T-helper 22 cell (primary cell): ENCODE data around the gene PTPN23.
A peak's percentile ranks its signal among the peaks of the same experiment; 100 is the strongest.

ENCODE experiments used
- DNase-seq: peaks from one replicate; pipeline ENCODE4 v3.0.0-alpha.2; 2020; ENCODE audit warnings: low read depth

Gene PTPN23

DNA sequence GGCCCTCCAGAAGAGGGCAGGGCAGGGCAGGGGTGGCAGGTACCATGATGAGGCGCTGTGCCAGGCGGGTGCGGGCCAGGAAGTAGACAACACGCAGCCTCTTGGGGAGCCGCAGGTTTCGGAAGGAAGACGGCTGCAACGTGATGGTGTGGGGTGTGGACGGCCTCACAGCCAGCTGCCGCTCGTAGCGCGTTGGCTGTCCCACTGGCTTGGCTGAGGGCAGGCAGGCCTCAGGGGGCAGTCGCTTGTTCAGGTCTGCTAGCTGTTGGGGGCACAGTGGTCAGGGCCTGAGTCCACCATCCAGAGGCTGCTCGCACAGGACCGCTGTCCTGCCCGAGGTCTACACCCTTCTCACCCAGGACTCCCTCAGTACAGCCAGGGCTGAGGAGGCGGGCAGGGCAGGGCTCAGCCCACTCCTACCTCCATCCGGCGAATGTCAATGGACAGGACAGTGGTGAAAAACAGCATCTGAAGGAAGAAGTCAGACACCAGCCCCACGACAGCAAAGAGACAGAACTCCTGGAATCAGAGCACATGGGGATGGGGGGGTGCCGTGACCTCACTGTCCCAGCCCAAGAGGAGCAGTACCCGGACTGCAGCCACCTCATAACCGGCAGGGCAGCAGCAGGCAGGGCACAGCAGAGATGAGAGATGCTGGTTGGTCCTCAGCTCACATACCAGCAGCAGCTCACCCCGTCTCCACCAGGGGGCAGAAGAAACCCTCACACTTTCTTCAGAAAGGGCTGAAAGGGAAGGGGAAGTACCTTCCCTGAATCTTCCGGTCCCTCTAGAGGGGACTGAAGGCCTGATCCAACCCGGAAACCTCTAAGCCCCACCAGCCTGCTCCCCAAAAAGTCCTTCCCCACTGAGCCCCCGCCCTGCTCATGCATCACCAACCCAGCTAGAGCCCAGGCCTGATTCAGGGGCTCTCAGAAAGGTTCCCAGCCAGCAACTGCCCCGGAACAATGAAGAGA is 40.0 kb downstream of the PTPN23 start:
- peak; percentile 68 for DNase-seq

DNA sequence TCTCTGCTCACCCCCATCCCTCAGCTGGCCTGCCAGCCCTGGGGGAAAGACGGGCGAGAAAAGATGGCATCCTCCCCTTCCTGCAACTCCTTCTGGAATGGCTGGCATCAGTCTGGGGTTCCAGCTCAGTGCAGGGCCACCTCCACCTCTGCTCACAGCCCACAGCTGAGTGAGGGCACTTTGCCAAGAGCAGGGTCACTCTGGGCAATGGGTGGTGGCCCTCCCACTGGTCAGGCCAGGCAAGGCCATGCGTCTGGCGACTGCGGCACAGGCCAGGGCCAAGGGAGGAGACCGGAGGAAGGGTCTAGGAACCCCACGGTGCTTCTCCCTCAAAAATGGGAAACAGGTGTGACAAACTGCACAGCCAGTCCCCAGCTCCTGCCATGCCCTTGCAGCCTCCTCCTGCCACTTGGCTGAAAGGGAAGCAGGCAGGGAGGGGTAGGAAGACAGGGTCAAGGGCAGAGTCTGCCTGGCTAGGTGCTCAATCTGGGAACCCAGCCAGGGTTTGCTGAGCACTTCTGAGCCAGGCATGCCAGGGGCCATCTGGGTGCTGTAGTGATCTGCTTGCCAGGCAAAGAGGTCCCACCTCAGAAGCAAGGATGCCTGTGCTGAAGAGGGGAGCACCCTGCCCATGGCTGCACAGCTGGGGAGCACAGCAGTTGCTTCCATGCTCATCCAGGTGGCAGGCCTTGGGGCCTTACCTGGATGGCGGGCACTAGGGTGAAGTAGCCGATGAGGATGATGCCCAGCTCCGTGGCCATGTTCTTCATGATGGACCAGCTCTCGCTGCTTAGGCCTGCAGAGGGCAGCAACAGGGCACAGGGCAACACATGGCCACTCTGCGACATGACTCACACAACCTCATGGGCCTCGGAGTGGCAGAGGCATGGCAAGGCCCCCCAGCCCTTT is 41.2 kb downstream of the PTPN23 start:
- DNase-seq, result no peak

DNA sequence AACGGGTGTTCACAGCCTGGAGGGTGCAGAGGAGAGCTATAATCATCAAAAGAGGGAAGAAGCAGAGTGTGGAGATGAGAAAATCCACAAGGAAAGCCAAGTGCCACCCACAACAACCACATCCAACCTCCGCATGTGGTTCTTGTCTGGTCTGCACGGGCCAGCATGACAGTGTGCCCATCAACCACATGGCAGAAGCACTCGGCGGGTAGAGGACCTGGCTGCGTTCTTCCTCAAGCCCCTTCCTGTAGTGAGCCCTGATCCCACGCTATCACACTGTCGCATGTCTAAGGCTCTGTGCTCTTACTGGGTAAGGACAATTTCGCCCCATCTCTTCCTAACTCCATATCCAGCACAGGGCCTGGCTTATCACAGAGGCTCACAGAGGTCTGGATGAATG is 41.9 kb downstream of the PTPN23 start:
- DNase-seq, result no peak

DNA sequence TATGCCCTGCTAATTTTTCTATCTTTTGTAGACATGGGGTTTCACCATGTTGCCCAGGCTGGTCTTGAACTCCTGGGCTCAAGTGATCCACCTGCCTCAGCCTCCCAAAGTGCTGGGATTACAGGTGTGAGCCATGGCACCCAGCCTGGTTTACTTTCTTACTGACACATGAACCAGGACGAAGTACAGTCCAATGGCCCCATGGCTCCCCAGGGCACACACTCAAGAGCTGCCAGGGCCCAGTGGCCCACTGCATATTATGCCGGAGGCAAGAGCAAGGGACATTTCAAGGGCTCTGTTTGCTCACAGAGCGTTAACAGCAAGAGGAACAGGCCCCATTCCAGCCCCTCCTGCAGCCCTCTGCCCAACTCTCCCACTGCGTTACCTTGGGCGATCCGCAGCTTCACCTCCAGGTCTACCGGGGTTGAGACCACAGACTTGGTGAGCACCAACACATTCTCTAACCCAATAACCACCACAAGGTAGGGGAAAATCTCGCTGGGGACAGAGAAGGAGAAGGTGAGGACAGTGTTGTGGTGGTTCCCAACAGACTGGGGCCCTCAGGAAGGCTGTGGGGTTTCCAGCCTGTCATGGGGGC is 42.8 kb downstream of the PTPN23 start:
- DNase-seq, result no peak

- no peak for DNase-seq
These were observed 43.9 kb downstream of the PTPN23 start for GRCh38 chr3:47424434-47425382.

DNA sequence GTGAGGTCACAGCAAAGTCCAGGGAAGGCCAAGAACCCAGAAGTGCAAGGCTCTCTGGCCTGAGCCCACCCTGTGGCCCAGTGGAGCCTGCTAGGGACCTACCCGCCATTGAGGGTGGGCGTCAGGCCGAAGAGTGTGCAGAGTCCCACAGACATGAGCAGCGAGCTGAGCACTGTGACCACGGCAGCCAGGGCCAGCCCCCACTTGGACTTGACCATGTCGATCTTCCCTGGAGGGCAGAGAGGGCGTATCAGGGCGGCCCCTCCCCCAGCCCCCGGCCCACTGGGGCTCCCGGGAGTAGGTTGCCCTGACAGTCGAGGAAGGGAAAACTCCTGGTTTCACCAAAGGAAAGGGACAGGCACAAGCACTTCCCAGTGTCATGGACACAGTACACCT is 44.6 kb downstream of the PTPN23 start:
- DNase-seq, result no peak

DNA sequence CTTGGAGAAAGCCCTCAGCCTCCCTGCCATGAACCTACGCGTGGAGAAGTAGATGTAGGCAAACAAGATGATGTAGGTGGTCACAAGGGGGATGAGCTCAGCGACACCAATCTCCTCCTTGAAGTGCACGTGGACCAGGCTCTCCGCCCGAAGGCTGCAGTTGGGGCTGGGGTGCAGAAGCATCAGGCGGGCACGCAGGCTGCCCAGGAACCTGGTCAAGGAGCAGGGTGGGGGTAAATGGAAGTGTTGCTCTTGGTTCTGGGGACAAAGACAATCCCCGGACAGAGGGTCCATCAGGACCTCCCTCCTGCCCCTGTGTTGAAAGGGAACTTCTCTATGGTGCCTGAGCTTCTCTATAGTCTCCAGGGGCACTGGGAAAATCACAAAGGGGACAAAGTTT is 45.1 kb downstream of the PTPN23 start:
- no peak for DNase-seq

DNA sequence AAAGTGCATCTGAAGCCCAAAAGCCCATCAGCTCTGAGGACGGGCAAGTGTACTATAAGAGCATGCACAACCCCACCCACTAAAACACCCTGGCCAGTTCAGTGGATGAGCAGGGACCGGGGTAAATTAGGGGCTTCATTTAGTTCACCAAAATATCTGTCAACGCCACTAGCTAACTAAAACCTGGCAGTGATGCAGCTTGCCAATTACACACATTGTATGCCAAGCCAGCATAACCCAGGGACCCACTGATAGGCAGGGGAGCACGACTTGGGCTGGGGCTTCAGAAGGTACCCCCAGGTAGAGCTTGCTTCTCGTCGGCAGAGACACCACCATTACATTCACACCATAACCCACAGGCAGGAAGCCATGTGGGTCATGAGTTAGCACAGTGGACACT is 47.0 kb downstream of the PTPN23 start:
- DNase-seq, result no peak

- no peak for DNase-seq
These were observed 47.8 kb downstream of the PTPN23 start for GRCh38 chr3:47428662-47429061.

DNA sequence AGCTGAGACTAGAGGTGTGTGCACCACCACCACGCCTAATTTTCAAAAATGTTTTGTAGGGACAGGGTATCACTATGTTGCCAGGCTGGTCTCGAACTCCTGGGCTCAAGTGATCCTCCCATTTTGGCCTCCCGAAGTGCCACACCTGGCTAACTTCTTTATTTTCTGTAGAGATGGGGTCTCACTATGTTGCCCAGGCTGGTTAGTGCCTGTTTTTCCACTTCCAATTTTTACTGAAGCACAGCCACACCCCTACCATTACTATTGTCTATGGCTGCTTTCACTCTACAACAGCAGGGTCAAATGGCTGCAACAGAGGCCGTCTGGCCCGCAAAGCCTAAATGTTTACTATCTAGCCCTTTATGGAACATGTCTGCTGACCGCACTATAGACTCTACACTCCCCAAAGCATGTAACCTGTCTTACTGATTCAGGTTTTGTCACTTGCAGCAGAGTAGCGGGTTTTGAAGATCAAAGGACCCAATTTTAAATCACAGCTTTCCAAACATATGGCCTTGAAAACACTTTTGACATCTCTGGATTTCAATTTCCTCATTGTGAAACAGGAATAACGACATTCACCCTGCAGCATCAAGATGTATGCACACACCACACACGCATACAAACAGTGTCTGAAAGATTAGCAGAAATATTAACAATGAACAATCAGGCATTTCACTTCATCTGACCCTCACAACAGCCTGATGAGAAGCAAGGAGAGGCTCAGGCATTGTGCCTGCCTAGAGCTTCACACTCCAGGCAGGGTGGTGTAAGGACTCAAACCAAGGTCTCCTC is 48.9 kb downstream of the PTPN23 start:
- DNase-seq, result no peak

- DNase-seq, result no peak
These were observed 49.8 kb downstream of the PTPN23 start for GRCh38 chr3:47430606-47431005.

- no peak for DNase-seq
These were observed 50.4 kb downstream of the PTPN23 start for GRCh38 chr3:47431225-47431624.

DNA sequence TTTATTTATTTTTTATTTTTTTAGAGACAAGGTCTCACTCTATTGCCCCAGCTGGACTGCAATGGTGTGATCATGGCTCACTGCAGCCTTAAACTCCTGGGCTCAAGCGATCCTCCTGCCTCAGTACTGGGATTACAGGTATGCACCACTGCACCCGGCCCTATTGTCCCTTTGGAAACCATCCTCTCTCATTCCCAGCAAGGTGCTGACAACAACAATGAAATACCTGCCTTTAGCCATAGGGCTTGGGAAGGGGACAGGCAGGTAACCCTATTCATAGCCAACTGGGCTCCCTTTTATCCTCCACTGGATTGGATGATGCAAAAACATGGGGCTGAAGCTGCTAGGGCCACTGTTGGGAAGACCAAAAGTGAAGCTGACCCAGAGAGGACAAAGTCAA is 51.9 kb downstream of the PTPN23 start:
- DNase-seq, result no peak

DNA sequence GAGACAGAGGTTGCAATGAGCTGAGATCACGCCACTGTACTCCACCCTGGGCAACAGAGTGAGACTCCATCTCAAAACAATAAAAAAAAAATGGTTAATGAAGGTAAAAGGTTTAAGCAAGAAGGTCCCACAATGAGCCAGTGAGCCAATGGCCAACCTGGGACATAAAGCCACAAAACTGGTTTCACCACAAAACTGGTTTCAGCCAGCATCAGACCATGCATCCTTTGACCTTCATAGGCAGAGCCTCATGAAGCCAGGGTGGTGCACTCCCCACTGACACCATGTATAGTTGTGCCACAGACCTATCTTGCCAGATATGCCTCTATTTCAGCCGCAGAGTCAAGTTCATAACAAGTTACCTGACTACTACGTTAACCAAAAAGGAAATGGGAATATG is 53.0 kb downstream of the PTPN23 start:
- no peak for DNase-seq

GRCh38 chr3:47434849-47435248 is 54.0 kb downstream of the PTPN23 start:
- no peak for DNase-seq

GRCh38 chr3:47436180-47436579 is 55.4 kb downstream of the PTPN23 start:
- DNase-seq, result no peak

GRCh38 chr3:47440131-47440530 is 59.3 kb downstream of the PTPN23 start:
- no peak for DNase-seq

- no peak for DNase-seq
These were observed 61.2 kb downstream of the PTPN23 start for GRCh38 chr3:47441796-47442551.

DNA sequence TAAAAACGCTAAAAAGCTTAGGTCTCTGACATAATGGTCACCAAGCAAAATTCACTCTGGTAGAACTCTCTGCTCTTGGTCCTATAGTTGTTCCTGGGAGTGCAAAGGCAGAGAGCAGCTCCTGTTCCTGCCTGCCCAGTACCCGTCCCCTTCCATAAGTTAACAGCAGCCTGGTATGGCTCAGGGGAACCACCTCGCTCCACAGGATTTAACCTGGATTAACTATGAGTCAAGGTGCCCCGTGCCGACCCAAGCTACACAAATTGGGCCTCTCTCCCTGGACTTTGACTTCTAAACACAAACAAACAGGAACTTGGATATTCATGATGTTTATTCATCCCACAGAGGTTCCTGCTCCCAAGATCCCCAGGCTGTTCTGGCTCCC is 62.8 kb downstream of the PTPN23 start:
- no peak for DNase-seq

GRCh38 chr3:47444103-47444502 is 63.3 kb downstream of the PTPN23 start:
- no peak for DNase-seq
